ENCODE measurements around the gene MROH7. TPM values are rescaled to one million over a fixed set of nuclear protein-coding genes. Genes with fewer than 3 reads are reported as not detected.

Gene MROH7
- total RNA-seq, 1 donor from 2014 or later: under 0.01 TPM

GRCh38 chr1:54678776-54679643 is 37.4 kb downstream of the MROH7 start:
- FAIRE-seq (no peak), DNase-seq (ENCODE audit: low read depth) (no peak)
- TF ChIP-seq CTCF (IDR thresholded peaks at IDR 0.05; ENCODE audit: insufficient read depth, low read length, severe bottlenecking): no peak
- Histone ChIP-seq H3K36me3 (ENCODE audit: control insufficient read depth, insufficient read depth, low read length) (no peaks in the 10 kb centered on the region), H3K27me3 (ENCODE audit: control insufficient read depth, insufficient read depth, low read length) (no peaks in the 10 kb centered on the region), H3K4me3 (ENCODE audit: low read depth, low read length) (no peak overlapping the region)

- H3K36me3 ChIP-seq (ENCODE audit: control insufficient read depth, insufficient read depth, low read length): no peaks in the 10 kb centered on the region
- FAIRE-seq: no peak
- no peak for TF ChIP-seq CTCF (IDR thresholded peaks at IDR 0.05; ENCODE audit: insufficient read depth, low read length, severe bottlenecking)
- no peak overlapping the region for H3K4me3 ChIP-seq (ENCODE audit: low read depth, low read length)
- H3K27me3 ChIP-seq (ENCODE audit: control insufficient read depth, insufficient read depth, low read length): no peaks in the 10 kb centered on the region
- no peak for DNase-seq (ENCODE audit: low read depth)
These were observed 38.1 kb downstream of the MROH7 start for GRCh38 chr1:54679706-54680105.

- FAIRE-seq (peak; percentile 7), DNase-seq (ENCODE audit: low read depth) (no peak)
These were observed 38.8 kb downstream of the MROH7 start for GRCh38 chr1:54680387-54680786.

GRCh38 chr1:54681358-54681757 is 39.8 kb downstream of the MROH7 start:
- FAIRE-seq (no peak), DNase-seq (ENCODE audit: low read depth) (peak; percentile 16)
- H3K27me3 ChIP-seq (ENCODE audit: control insufficient read depth, insufficient read depth, low read length): no peaks in the 10 kb centered on the region
- H3K36me3 ChIP-seq (ENCODE audit: control insufficient read depth, insufficient read depth, low read length): no peaks in the 10 kb centered on the region
- no peak for TF ChIP-seq CTCF (IDR thresholded peaks at IDR 0.05; ENCODE audit: insufficient read depth, low read length, severe bottlenecking)
- H3K4me3 ChIP-seq (ENCODE audit: low read depth, low read length): no peak overlapping the region

More at GRCh38 chr1:54680387-54680786, 38.8 kb downstream of the MROH7 start:
- Histone ChIP-seq H3K4me3 (ENCODE audit: low read depth, low read length) (no peak overlapping the region), H3K27me3 (ENCODE audit: control insufficient read depth, insufficient read depth, low read length) (no peaks in the 10 kb centered on the region), H3K36me3 (ENCODE audit: control insufficient read depth, insufficient read depth, low read length) (no peaks in the 10 kb centered on the region)
- TF ChIP-seq CTCF (IDR thresholded peaks at IDR 0.05; ENCODE audit: insufficient read depth, low read length, severe bottlenecking): no peak

- Histone ChIP-seq H3K4me3 (ENCODE audit: low read depth, low read length) (no peak overlapping the region), H3K27me3 (ENCODE audit: control insufficient read depth, insufficient read depth, low read length) (no peaks in the 10 kb centered on the region), H3K36me3 (ENCODE audit: control insufficient read depth, insufficient read depth, low read length) (no peaks in the 10 kb centered on the region)
- FAIRE-seq (no peak), DNase-seq (ENCODE audit: low read depth) (no peak)
- no peak for TF ChIP-seq CTCF (IDR thresholded peaks at IDR 0.05; ENCODE audit: insufficient read depth, low read length, severe bottlenecking)
These were observed 41.9 kb downstream of the MROH7 start for GRCh38 chr1:54683453-54683852.
